GM18909 (cell line): ENCODE measurements around the gene TUBE1.
"Not testable (repeated sequence)": the region's sequence is repeated elsewhere in the genome, so short reads cannot be mapped to it uniquely, and the experiment has no call there.

ENCODE experiments used
- ATAC-seq: cut with Tn5 transposase; IDR thresholded peaks from one replicate; pipeline ENCODE4 v1.9.1; 2021; ENCODE audit warnings: mild to moderate bottlenecking; ENCODE audit not compliant: unreplicated experiment, poor library complexity

Gene TUBE1

DNA sequence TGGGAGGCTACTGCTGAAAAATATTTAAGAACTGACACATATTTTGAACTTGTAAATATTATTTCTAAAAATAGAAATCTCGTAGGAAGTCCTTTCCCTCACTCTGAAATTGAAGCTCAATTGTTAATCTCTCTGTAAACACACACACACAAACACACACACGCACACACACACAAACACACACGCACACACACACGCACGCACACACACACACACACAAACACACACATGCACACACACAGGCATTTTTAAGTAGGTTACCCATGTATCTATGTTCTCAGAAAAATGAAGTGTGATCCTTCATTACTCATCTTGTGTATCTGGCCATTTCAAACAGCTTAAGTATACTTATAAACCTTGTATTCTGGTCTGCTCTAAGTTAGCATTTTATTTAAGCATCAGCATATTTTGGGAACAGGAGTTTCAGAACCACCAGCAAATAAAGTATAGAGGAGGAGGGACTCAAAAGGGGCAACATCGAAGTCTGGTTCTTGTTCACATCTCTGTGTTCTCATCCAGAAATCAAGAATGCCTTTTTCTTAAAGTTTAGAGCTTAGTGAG lies 21.8 kb downstream of the TUBE1 start:
- ATAC-seq, result no peak

DNA sequence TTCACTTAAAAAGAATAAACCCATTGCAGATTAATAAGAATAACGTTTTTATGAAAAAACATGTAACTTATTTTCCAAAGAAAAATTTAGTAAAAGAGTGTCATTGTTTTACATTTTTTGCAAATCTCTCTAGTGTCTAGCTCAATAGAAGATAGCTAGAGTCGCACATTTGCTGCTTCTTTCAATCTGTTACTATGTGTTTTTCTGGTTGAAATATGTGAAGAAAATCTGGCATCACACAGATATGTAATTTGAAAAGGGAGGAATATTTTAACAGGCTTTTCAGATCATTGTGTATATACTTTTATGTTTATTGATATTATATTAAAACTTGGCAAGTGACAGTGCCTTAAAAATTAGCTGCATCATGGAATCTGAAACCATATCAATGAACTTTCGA lies 24.3 kb downstream of the TUBE1 start:
- ATAC-seq, result no peak

DNA sequence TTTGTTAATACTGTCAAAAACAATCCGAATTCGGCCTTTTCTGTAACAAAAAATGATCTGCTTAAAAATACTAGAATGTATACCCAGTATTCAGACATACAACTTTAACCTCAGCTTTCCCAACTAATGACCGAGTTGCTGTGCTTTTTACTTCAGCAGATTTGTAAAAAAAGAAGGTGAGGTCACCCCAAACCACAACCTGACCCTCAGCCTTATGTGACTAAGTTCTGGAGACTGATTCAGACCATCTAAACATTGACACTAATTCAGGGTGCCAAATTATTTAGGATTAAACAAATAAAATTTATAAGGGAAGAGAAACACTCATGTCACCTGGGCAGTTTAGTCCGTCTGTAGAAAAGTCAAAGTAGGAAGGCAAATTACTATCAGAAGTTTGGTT lies 25.7 kb downstream of the TUBE1 start:
- ATAC-seq, result no peak

DNA sequence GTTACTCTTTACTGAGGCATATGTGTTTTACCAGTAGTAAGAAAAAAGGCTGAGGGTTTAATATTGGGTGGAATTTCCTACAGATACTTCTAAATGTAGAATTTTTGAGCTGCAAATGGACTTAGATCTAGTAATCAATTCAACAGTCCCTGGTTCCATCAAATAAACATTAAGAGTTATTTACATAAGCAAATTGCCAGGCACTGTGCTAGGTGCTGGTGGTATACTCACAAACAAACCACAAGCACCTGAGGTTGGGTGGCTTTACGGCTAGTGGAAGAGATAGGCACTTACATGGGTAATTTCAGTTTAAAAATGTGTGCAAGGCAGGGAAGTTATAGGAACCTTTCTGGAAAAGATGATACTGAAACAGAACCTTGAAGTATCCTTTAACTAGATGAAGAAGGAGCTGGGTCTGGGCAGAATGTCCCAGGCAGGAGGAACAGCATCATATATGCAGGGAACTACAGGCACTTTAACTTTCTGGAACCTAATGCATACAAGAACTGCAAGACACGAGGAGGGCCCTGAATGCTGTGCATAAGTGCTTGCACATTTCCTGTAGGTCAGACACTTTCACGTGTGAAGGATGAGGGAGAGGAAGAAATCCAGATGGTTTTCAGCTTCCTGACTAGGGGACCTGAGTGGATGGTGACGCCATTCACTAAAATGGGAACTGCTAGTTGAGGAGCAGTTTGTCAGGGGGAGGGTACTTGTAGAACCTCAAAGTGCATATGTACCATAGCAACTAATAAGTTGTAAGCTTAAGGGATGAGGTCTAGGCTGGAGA lies 28.8 kb downstream of the TUBE1 start:
- no peak for ATAC-seq

DNA sequence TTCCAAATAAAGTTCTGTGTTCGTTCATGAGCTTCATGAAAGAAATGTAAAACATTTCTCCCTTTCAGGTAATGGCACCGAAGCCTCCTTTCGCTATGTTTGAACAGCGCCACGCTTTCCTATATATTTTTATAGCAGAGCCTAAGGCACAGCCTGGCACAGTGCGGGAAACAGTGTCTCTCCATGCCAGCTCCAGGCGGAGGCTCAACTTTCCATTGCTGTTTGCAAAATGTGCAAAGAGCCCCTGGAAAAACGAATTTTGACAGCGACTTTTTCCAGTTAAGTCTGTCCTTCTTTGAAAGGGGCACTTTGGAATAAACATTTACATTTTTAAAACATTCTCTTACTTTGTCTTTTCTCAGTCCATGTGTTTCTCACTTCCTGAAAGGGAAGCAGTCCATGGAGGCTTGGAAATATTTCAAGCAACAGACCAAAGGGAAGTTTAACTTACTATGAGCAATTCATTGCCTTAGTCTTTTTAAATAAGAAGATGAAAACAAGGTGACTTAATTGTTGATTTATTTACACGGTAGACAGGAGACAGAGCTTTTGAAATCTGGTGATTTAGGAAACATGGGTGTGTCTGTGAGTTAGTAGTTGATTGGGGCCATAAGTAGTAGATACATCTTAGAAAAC lies 32.6 kb downstream of the TUBE1 start:
- no peak for ATAC-seq

DNA sequence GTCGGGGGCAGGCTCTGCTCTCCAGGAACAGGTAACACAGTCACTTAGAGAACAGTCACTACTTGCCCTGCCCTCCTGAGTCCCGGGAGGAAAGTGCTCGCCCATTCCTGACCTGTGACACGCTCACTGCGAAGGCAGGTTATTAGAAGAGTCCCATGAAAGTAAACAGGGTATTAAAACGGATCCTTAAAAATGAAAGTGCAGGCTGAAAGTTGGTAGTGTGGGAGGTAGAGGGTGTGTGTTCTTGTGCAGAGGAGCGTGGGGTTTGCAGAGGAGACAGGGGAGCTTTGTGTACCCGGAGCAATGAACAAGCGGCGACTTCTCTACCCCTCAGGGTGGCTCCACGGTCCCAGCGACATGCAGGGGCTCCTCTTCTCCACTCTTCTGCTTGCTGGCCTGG lies 33.3 kb downstream of the TUBE1 start, which contains the start of gene CCN6:
CCN6 (plus strand) TSS at position 104 of the 400 bp plus-strand sequence; CDS start at position 358, 254 bp downstream.
- ATAC-seq, result no peak

DNA sequence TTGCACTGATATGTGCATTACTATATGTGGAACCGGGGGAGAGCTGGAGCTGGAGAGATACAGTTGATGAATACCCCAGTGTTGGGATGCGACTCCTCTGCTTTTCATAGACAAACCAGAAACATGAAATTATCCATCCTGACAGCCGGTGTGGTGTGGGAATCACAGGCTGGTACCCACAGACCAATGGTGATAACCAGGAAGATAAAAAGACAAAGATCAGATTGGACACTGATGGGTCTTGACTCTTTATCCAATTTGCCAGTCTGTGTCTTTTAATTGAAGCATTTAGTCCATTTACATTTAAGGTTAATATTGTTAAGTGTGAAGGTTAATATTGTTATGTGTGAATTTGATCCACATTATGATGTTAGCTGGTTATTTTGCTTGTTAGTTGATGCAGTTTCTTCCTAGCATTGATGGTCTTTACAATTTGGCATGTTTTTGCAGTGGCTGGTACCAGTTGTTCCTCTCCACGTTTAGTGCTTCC lies 36.0 kb downstream of the TUBE1 start:
- not testable (repeated sequence) for ATAC-seq

DNA sequence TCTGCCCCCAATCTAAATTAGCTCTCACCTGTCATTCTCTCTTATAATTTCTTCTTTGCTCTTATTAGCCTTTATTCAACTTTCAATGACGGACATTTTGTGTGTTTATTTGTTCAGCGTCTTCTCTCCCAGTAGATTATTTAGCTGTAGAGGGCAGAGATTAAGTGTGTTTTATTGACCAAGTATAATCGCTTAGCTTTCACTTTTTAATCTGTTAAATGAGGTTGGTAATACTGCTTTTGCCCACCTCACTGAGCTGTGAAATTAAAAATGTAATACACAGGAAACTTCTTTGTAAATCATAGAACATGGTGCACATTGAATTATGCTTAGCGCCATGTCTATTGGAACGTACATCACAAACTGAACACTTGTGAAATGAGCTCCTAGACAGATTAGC lies 36.9 kb downstream of the TUBE1 start:
- no peak for ATAC-seq

DNA sequence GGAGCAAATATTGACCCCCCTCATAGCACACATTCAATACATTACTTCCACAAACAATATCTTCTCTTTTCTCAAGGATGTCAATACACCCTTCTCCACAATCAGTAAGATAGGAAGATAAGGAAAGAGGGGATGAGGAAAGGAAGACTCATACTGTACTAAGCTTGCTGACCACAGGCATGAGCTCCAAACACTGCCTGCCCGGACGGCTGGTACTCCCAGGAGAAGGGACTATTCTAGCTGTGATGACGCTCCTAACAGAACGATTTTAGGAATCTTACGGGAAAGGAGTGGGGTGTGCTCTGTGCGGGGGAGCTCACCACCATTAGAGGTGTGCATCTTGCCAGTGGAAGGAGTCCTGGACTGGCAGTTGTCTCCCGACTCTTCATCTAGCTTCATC lies 37.3 kb downstream of the TUBE1 start:
- ATAC-seq, result no peak

DNA sequence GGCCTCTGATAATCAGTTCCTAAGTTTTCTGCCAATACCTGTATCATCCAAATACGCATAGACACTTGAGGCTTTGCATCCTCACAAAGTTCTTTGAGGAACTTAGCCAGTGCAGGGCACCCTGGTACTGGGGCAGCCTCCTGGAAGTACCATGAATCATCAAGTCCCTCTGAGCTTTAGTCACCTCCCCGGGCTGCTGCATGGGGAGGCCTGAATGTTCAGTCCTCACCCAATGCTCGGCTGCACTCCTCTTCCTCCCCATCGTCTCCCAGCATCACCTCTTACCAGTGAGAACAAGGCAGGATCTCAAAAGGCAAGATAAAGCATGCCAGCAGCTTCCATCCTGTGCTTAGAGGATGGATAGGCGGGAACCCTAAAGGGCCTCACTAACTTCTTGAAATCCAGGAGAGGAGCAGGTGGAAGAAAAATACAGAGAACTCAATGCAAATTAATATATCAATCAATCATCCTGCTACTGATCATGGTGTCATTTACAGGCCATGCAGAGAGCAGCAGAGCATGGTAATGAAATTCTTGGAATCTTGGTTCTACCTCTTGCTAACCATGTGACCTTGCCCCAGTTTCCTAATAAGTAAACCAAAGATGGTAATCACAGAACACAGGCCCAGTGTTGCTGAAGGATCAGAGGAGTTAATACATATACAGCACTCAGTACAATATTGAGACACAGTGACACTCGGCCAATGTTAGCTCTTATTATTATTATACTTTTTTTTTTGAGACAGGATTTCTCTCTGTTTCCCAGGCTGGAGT lies 38.1 kb downstream of the TUBE1 start:
- ATAC-seq, result no peak

DNA sequence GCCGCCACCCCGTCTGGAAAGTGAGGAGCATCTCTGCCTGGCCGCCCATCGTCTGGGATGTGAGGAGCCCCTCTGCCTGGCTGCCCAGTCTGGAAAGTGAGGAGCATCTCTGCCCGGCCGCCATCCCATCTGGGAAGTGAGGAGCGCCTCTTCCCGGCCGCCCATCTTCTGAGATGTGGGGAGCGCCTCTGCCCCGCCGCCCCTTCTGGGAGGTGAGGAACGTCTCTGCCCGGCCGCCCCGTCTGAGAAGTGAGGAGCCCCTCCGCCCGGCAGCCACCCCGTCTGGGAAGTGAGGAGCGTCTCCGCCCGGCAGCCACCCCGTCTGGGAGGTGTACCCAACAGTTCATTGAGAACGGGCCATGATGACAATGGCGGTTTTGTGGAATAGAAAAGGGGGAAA lies 39.8 kb downstream of the TUBE1 start:
- ATAC-seq, result not testable (repeated sequence)

DNA sequence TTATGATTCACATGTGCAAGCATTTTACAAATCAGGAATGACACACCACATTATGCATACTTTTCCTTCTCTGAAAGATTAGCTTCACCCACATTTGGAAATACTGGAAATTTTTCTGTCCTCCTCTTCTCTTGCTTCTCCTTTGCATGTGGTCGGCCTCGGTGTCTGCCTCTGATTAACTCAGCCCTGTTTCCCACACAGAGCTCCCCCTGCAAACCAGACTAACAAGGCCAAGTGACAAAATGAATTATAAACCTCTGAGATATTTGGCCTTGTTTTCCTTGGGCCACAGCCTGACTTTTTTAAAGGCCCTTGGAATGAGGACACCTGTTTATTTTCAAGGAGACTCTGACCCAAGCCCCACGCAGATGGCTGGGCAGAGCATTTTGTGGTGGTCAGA lies 42.4 kb downstream of the TUBE1 start:
- ATAC-seq, result no peak

DNA sequence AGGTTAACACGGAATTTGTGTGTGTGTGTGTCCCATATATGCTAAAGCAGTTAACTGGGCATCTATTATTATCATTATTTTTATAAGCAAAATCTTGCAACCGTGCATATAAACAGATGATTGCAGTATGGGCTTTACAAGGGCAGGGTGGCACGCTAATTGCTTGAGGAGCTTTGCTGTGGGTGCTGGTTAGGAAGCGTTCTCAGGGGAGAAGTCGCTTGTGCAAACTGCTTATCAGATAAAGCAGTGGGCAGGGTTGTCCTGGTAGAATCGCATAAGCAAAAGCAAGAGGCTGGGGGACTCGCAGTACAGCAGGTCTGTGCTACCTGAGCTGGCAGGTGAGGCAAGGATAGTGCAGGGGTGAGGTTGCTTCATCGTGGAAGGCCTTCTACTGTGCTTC lies 43.1 kb downstream of the TUBE1 start:
- no peak for ATAC-seq

DNA sequence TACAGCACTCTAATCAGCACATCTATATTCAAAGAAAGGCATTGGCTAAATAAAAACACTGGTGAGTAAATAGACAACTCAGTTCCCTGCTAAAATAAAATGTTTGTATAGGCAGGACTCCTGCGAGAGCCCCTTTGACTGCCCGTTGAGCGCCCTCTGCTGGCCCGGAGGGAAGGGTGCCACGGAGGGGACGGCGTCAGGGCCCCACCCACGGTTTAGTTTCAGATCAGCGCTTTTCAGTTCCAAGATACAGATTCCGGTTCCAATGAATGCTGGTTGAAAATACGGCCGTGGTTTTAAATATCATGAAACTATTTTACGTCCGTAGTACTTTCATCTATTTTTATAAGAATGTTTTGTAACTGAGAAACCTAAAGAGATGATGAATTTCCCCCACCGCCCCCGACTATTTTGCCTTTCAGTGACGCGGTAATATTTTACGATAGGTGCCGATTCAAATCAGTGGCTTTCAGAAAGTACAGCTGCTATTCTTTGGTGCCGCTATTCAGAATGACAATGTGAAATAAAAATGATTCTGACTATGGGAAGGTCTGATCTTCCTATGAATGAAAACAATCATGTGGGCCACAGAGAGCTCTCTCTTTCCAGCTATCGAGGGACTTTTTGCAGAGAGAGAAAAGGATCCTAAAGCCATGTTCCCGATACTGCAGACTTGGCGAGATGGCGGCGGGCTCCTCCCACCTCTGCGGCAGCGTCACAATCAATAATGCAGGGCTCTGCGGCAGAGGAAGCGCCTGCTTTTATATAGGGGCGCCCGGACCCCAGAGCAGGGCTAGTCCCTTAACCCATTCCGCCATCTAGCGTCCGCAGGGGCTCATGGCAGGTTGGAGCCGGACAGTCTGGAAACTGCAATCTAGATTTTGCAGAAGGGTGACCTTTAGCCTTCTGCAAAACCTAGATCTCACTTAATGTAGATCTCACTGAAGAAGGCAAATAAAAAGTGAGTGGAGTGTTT lies 44.0 kb downstream of the TUBE1 start:
- ATAC-seq, result peak; percentile 94

DNA sequence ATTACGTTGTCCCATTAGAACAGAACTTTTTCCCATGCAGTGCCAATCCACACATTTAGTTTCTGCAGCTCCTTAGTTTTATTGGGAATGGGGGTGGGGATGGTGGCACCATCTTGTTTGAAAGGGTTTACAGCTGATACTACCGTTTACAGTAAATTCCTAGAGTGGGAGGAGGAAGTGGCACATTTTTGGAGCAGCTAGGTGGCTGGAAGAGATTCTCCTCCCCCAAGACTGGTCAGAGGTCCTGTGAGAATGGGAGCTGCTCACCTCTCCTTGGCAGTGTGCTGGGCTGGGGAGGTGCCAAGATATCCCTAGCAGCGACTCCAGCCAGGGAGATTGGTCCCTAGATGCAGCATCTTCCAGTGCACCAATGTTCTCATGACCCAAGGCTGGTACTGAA lies 45.7 kb downstream of the TUBE1 start:
- no peak for ATAC-seq

DNA sequence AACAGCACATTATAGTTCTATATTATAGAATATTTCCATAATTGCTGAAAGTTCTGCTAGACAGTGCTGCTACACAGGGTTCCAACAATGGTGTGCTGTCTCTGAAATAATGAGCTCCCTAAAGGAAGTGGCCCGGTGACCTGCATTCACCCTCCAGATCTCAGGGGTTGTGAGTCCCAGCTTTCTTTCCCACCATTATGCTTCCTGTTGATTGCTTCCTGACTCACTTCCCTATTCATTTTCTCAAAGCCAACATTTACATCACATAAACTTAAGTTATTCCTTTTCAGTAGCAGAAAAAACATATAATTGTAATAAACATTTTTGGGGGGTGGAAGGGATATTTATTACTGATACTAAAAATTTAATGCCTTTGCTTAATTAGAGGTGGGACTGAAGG lies 46.3 kb downstream of the TUBE1 start:
- no peak for ATAC-seq

DNA sequence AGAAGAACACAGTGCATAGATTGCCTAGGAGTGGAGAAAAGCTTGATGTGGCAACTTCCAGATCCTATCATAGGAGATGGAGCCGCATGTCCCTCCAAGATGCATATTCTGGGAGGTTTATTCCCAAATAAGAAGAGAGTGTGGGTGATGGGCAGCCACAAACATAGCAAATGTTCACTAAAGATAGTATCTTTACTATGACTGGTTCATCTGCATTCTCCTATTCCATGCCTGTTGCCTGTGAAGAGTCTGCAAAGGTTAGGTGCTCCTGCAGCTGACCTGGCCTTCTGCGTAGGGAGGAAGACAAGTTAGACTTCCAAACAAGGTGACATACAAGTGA lies 47.9 kb downstream of the TUBE1 start:
- no peak for ATAC-seq

DNA sequence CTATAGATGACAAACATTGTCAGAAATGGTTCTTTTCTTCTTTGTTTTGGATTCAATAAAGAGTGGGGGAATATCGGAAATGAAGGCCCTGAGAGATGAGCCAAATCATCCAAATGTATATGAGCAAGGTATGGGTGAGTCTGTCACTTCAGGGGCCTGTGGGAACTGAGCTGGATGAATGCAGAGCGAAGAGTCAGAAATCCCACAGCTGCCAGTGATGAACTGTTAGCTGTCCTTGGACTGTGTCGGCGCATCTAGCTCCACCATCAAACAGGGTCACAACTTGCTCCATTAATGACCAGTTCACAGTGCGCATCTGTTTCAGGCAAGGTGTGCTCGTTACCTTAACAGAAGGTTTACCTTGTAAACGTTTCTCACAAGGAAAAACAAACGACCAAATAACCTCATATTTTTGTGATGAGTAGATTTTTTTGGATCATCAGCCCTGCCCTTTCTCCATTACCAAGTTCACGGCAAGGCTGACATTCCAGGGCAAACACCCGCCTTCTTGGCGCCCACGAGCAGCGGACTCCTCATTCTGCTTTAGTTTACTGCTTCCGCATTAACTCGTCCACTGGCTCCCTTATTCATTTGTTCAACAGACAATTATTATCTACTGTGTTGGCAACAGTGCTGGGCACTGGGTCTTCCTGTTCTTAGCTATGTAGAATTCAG lies 48.4 kb downstream of the TUBE1 start:
- no peak for ATAC-seq

DNA sequence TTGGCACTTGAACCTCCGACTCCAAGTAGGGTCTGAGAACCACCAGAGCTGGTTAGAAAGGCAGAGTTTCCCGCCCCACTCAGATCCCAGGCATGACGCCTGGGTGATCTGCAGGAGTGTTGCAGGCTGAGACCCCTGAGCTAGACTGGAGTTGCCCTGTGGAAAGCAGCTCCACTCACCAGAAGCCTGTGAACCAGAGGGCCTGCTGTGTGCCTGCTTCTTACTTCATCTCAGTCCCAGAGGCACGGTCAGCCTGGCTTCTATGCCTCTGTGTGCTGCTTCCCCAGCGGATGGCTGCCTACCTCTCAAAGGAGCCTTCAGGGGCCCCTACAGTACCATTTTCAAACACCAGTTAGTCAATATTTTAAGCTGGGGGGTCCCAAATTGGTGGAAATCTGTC lies 49.0 kb downstream of the TUBE1 start:
- no peak for ATAC-seq
